MCF 10A (cell line): ENCODE data around the gene GALNT9. TPM values are rescaled to one million over a fixed set of nuclear protein-coding genes. Genes with fewer than 3 reads are reported as not detected.

Source experiments
- BruUV-seq: library from RNA; stranded (reverse); fragments of 400-500 nt; replicated peaks from 2 replicates; lab custom pipeline; 2021; lab: Mats Ljungman, UMichigan
- CTCF ChIA-PET: fragments of 300-600 bp; sonication (Branson Sonifier 250); formaldehyde crosslinking; extraction: SDS; loops from one replicate; lab custom pipeline; 2021; ENCODE audit warnings: antibody characterized with exemption, inconsistent platforms; lab: Yijun Ruan, JAX
- POLR2A ChIA-PET: fragments of 300-600, 350-650 bp; sonication (Branson Sonifier 250); formaldehyde crosslinking; extraction: SDS; loops from one replicate; lab custom pipeline; 2020; ENCODE audit warnings: antibody characterized with exemption, inconsistent platforms; lab: Yijun Ruan, JAX
- DNase-seq: peaks from one replicate; pipeline ENCODE4 v3.0.0-alpha.2; 2018; ENCODE audit not compliant: unreplicated experiment
- H3K27ac Mint-ChIP-seq: one replicate; pipeline ENCODE4 v1.8.0; 2022; ENCODE audit warnings: mild to moderate bottlenecking, low read depth, mixed read lengths; ENCODE audit not compliant: unreplicated experiment
- H3K27me3 Mint-ChIP-seq: one replicate; pipeline ENCODE4 v1.8.0; 2022; ENCODE audit warnings: mixed read lengths; ENCODE audit not compliant: insufficient read depth, unreplicated experiment
- H3K36me3 Mint-ChIP-seq: one replicate; pipeline ENCODE4 v1.8.0; 2022; ENCODE audit warnings: mild to moderate bottlenecking, moderate library complexity, mixed read lengths; ENCODE audit not compliant: insufficient read depth, unreplicated experiment
- H3K4me1 Mint-ChIP-seq: one replicate; pipeline ENCODE4 v1.8.0; 2022; ENCODE audit warnings: mixed read lengths; ENCODE audit not compliant: insufficient read depth, unreplicated experiment
- H3K4me3 Mint-ChIP-seq: one replicate; pipeline ENCODE4 v1.8.0; 2022; ENCODE audit warnings: mild to moderate bottlenecking, moderate library complexity, mixed read lengths; ENCODE audit not compliant: unreplicated experiment
- H3K9me3 Mint-ChIP-seq: one replicate; pipeline ENCODE4 v1.8.0; 2022; ENCODE audit warnings: mixed read lengths; ENCODE audit not compliant: unreplicated experiment
- CTCF ChIP-seq: fragments of 200-600 bp; IDR thresholded peaks from one replicate; pipeline ENCODE4 v1.8.0; 2022; ENCODE audit warnings: antibody characterized with exemption, mild to moderate bottlenecking; ENCODE audit not compliant: unreplicated experiment
- intact Hi-C: fragments of 100-400 bp; cut with micrococcal nuclease; formaldehyde crosslinking; loops from 2 replicates; pipeline ENCODE4 v1.14.1; 2022
- total RNA-seq: library from RNA; stranded (reverse); gene quantifications from 2 replicates; pipeline ENCODE4 v1.2.3, GENCODE V29; 2022

Gene GALNT9
- total RNA-seq, 1 experiment from 2014 or later, result 4.4 TPM

GRCh38 chr12:132312516-132312915, 16.9 kb downstream of the GALNT9 start:
- ChIA-PET CTCF (no interaction called here), POLR2A (no interaction called here)
- intact Hi-C loops, result no loop called here
- peaks cover 25% of the 10 kb centered on the region for H3K9me3 Mint-ChIP-seq
- no peak for DNase-seq
- no TSS peak for BruUV-seq
- no peak for TF ChIP-seq CTCF
- H3K27me3 Mint-ChIP-seq, result peaks cover 28% of the 10 kb centered on the region
- no peaks in the 10 kb centered on the region for H3K4me1 Mint-ChIP-seq
- no peak overlapping the region for H3K4me3 Mint-ChIP-seq
- H3K36me3 Mint-ChIP-seq, result no peaks in the 10 kb centered on the region
- no peak overlapping the region for H3K27ac Mint-ChIP-seq

GRCh38 chr12:132311201-132311915, 18.0 kb downstream of the GALNT9 start:
- H3K27me3 Mint-ChIP-seq, result peaks cover 24% of the 10 kb centered on the region
- no peaks in the 10 kb centered on the region for H3K36me3 Mint-ChIP-seq
- no peak for TF ChIP-seq CTCF
- no peak overlapping the region for H3K27ac Mint-ChIP-seq
- intact Hi-C loops, result no loop called here
- H3K4me1 Mint-ChIP-seq, result no peaks in the 10 kb centered on the region
- H3K4me3 Mint-ChIP-seq, result no peak overlapping the region
- no TSS peak for BruUV-seq
- CTCF ChIA-PET, result interaction anchor here (0.6 kb wide), 1 partner anchor 13 kb away, joined by 3 read pairs; no protein-coding TSS in a partner anchor
- peaks cover 25% of the 10 kb centered on the region for H3K9me3 Mint-ChIP-seq
- POLR2A ChIA-PET, result no interaction called here
- DNase-seq, result no peak

GRCh38 chr12:132310181-132311040, 19.0 kb downstream of the GALNT9 start:
- no peak overlapping the region for H3K27ac Mint-ChIP-seq
- H3K36me3 Mint-ChIP-seq, result no peaks in the 10 kb centered on the region
- CTCF ChIA-PET, result interaction anchor here (0.6 kb wide), 1 partner anchor 13 kb away, joined by 3 read pairs; no protein-coding TSS in a partner anchor
- no peak overlapping the region for H3K4me3 Mint-ChIP-seq
- H3K27me3 Mint-ChIP-seq, result peaks cover 17% of the 10 kb centered on the region
- TF ChIP-seq CTCF, result no peak
- no TSS peak for BruUV-seq
- POLR2A ChIA-PET, result no interaction called here
- H3K4me1 Mint-ChIP-seq, result no peaks in the 10 kb centered on the region
- no peak for DNase-seq
- intact Hi-C loops, result no loop called here
- H3K9me3 Mint-ChIP-seq, result peaks cover 25% of the 10 kb centered on the region

GRCh38 chr12:132309596-132310086, 19.7 kb downstream of the GALNT9 start:
- no peaks in the 10 kb centered on the region for H3K36me3 Mint-ChIP-seq
- TF ChIP-seq CTCF, result no peak
- no peak overlapping the region for H3K27ac Mint-ChIP-seq
- intact Hi-C loops, result no loop called here
- no peaks in the 10 kb centered on the region for H3K4me1 Mint-ChIP-seq
- no TSS peak for BruUV-seq
- peaks cover 25% of the 10 kb centered on the region for H3K9me3 Mint-ChIP-seq
- ChIA-PET POLR2A (no interaction called here), CTCF (no interaction called here)
- no peak for DNase-seq
- no peak overlapping the region for H3K4me3 Mint-ChIP-seq
- H3K27me3 Mint-ChIP-seq, result peaks cover 17% of the 10 kb centered on the region
